GM21526 (cell line): ENCODE measurements around the gene CASP10.
"Not testable (repeated sequence)": the region's sequence is repeated elsewhere in the genome, so short reads cannot be mapped to it uniquely, and the experiment has no call there.

ENCODE experiments used
- ATAC-seq: cut with Tn5 transposase; IDR thresholded peaks from one replicate; pipeline ENCODE4 v1.9.1; 2021; ENCODE audit warnings: moderate library complexity; ENCODE audit not compliant: unreplicated experiment, low FRiP score

Gene CASP10, protein sequence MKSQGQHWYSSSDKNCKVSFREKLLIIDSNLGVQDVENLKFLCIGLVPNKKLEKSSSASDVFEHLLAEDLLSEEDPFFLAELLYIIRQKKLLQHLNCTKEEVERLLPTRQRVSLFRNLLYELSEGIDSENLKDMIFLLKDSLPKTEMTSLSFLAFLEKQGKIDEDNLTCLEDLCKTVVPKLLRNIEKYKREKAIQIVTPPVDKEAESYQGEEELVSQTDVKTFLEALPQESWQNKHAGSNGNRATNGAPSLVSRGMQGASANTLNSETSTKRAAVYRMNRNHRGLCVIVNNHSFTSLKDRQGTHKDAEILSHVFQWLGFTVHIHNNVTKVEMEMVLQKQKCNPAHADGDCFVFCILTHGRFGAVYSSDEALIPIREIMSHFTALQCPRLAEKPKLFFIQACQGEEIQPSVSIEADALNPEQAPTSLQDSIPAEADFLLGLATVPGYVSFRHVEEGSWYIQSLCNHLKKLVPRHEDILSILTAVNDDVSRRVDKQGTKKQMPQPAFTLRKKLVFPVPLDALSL

DNA sequence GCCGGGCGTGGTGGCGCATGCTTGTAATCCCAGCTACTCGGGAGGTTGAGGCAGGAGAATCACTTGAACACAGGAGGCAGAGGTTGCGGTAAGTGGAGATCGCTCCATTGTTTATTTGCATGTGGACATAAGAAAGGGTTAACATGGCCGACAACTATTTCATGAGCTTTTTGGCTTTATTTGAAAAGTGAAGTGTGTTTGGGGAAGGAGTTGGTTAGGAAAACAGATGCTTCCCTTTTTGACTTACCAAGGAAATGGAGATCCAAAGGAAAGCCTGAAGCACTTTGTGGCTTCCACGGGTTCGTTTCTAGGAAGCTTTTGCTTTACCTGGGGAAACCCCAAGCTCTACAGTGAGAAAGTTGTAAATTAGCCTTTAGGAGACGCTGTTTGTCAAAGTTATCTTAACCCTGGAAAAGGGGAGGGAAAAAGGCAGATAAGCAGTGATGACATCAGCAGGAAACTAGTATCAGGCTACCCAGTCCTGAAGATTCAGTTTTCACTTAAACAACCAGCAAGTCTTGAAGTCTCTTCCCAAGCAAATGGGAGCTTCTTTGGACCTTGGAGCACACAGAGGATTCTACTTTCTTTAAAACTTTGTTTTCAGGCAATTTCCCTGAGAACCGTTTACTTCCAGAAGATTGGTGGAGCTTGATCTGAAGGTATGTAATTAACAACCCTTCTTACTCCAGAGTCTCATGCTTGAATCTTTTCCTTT lies at the start of gene CASP10:
CASP10 (plus strand) TSS at position 492 of the 715 bp plus-strand sequence. CDS start 2,637 bp downstream, outside the sequence.
- no peak for ATAC-seq

DNA sequence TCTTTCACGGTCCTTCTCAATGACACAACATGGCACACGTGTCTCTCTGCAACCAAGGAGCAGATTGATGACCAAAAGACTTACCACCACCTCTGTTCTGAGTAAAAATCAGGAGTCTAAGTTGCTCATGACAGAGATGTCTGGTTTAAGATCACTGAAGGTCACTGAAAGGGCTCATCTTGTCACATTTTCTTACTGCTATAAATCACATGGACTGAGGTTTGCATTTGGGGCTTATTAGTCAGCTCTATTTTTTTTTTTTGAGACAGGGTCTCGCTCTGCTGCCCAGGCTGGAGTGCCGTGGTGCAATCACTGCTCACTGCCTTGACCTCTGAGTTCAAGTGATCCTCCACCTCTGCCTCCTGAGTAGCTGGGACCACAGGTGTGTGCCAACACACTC lies 47.6 kb upstream of the CASP10 start:
- ATAC-seq: no peak

DNA sequence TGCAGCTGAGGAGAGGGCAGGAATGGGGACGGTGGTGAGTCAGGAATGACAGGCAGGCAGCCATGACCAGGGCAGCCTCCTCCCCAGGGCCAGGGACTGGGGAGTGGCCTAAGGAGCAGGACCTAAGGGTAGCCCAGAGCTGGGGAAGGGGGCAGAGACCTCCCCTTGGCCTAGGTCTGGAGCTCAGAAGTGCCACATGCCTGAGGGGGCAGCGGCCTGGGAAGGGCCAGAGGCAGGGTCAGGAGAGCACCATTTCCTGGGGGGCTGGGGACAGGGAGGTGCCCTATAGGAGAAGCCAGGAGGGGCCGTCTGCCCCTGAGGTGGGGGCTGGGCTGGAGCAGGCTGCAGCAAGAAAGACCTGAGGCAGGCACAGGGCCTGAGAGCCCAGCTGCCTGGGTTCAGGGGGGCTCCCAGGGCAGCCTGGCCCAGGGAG lies 46.0 kb upstream of the CASP10 start:
- no peak for ATAC-seq

DNA sequence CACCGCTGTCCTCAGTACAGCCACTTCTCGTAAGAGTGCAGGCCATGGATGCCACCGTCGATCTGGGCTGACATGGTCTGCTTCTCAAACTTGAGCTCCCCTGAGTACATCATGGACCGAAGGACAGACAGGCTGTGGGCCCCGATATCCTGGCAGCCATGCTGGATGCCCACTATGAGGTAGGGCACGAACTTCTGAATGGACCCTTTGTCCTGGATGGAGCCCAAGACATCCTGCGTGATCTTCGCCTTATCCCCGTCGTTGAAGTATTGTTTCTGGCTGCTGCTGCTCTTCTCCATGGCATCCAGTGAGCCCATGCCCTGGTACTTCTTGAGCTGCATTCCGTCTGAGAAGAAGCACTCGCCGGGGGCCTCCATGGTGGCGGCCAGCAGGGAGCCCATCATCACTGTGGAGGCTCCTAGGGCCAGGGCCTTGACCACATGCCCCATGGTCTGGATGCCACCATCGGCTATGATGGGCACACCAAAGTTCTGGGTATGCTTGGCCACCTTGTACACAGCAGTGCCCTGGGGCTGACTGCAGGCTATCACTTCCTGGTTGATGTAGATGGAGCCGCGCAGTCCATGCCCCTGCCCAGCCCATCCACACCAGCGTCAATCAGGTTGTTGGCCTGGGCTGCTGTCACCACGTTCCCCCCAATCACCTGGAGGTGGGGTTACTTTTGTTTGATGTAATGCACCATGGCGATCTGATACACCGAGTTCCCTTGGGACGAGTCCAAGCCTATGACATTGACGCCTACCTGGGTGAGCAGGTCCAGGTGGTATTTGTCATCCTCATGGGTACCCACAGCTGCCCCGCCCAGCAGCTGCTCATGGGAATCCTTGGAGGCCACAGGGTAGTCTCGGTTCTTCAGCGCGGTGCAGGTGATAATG lies 45.2 kb upstream of the CASP10 start:
- no peak for ATAC-seq

DNA sequence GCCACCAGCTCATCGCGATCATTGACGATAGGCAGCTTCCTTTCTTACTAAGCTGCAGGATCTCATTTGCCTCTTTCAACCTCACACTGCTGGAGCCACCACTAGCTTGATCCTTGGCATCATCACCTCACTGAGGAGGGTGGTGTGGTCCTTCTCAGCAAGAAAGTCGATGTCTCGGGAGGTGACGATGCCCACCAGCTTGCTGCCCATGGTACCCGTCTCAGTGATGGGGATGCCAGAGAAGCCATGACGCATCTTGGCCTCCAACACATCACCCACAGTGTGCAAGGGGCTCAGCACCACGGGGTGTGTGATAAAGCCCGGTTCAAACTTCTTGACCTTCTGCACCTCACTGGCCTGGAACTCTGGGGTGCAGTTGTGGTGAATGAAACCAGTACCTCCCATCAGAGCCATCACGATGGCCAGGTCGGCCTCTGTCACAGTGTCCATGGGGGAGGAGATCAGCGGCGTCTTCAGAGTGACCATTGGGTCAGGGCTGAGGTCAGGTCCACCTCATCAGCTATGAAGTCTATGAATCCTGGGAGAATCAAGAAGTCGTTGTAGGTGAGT lies 44.5 kb upstream of the CASP10 start:
- ATAC-seq: no peak

DNA sequence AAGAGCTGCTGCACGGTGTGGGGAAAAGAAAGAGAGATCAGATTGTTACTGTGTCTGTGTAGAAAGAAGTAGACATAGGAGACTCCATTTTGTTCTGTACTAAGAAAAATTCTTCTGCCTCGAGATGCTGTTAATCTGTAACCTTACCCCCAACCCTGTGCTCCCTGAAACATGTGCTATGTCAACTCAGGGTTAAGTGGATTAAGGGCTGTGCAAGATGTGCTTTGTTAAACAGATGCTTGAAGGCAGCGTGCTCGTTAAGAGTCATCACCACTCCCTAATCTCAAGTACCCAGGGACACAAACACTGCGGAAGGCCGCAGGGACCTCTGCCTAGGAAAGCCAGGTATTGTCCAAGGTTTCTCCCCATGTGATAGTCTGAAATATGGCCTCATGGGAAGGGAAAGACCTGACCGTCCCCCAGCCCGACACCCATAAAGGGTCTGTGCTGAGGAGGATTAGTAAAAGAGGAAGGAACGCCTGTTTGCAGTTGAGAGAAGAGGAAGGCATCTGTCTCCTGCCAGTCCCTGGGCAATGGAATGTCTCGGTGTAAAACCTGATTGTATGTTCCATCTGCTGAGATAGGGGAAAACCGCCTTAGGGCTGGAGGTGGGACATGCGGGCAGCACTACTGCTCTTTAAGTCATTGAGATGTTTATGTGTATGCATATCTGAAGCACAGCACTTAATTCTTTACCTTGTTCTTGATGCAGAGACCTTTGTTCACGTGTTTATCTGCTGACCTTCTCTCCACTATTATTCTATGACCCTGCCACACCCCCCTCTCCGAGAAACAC lies 43.8 kb upstream of the CASP10 start:
- ATAC-seq: not testable (repeated sequence)

DNA sequence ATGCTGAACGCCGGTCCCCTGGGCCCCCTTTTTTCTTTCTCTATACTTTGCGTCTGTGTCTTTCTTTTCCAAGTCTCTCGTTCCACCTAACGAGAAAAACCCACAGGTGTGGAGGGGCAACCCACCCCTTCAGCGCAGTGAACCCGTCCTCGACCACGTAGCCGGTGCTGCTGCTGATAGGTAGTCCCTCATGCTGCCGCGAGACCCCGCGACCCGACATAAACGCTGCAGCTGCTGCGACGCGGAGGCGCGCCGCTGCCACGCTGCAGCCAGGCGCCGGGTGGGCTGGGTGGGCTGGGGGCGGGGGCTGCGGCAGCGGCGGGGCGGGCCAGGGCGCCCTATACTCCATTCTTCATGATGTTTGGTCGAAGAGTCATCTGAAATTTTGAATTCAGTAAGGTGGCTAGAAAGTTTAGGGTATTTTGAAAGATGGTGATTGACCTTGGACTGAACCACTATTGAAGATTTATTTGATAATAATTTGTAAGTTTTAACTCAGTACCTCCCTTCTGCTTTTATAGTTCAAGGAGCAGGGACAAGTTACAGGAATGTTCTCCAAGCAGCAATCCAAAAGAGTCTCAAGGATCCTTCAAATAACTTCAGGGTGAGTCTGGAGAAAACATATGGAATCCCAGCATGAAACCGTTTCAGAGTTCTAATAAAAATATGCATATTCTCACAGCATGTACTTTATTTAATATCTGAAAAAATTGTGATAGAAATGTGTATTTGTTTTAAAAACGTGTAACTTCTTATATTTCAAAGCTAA lies 42.9 kb upstream of the CASP10 start:
- ATAC-seq: no peak

DNA sequence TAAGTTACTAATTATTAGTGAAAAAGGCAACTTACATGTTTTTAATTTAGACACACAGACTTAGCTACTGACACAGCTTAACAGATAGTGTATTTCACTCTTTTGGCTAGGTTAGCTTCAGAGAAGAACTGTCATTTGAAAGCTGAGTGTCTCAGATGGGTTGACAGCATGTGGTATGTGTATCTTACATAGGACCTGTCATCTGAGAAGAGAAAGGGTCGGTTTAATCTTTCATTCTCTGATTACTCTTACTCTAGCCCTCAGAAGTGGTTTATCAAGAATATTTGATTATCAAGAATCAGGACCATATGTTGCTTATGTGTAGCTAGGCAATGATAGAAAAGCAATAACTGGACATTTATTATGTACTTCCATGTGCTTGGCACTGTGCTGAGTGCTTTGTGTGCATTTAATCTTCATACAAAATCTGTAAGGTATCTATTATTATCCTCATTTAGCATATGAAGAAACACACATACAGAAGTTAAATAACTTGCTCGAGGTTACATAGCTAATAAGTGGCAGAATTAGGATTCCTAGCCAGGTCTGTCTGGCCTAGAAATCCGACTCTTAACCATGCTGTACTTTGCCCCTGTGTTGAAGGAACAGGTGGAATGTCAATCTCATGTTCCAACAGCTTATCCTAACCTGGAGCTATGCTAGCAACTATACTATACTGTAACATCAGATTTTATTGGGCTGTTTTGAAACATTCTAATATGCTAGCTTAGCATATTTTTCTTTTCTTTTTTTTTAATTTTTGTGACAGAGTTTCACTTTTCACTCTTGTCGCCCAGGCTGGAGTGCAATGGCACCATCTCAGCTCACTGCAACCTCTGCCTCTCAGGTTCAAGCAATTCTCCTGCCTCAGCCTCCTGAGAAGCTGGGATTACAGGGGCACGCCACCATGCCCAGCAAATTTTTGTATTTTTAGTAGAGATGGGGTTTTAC lies 38.6 kb upstream of the CASP10 start:
- no peak for ATAC-seq

DNA sequence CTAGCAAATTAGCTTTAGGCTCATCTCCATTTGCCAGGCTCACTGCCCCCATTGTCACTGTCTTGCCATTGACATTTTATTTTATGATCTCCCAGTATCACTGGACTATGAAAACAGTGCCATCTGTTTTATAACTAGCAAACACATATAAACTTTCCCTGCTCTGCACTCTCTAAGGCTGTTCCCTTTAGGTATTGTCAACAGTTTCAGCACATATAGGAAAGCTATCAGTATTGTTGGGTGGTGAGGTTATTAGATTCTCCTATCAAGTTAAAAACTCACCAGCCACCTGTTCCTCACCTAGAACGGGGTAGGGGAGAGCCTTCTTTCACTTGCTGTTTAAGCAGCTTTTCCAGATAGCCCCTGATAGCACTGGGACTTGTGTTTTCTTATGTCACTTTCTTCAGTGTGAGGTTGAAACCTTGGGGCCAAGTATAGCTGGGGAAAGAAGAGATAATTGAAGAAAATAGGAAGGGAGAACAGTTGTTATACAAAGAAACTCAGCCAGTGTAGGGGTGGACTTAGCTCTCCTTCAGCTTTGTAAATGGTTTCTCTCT lies 34.4 kb upstream of the CASP10 start:
- ATAC-seq: no peak

DNA sequence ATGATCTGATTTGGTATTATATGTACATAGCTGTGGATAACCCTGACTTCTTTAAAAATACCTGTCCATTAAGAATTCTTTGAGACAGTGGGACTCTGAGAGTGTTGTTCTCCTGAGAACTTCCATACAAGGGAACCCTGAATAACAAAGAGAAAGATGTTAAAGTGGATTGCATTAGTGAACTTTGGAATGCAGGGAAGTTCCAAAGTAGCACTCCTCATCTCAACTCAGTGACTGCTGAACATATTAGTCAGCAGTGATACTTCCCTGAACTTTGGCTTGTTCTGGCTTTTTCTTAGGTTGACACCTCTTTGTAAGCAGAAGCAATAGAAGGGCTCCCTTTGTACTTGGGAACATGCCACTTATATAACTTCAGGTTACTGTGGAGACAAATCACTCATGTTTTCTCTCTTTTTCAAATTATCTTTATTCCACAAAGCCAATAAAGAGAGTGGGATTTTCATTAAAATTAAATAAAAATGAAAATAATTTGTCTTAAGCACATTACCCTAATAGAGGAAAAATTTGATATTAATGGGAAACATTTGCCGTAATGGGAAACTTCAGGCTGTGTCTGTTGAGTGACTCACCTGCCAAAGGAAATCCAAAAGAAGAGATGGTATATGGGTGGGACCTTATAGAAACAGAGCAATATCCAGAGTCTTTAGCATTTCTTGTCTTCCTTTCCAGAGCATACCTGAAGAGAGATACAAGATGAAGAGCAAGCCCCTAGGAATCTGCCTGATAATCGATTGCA lies 33.7 kb upstream of the CASP10 start:
- ATAC-seq: no peak

DNA sequence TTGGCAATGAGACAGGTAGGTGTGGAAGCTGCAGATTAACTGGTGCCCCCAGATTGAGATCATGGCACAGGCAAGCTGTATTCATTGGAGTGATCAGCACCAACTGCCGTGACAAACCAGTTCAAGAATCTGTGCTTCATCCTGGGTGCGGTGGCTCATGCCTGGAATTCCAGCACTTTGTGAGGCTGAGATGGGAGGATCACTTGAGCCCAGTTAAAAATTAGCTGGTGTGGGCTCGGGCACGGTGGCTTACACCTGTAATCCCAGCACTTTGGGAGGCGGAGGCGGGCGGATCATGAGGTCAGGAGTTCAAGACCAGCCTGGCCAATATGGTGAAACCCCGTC lies 33.1 kb upstream of the CASP10 start:
- not testable (repeated sequence) for ATAC-seq

DNA sequence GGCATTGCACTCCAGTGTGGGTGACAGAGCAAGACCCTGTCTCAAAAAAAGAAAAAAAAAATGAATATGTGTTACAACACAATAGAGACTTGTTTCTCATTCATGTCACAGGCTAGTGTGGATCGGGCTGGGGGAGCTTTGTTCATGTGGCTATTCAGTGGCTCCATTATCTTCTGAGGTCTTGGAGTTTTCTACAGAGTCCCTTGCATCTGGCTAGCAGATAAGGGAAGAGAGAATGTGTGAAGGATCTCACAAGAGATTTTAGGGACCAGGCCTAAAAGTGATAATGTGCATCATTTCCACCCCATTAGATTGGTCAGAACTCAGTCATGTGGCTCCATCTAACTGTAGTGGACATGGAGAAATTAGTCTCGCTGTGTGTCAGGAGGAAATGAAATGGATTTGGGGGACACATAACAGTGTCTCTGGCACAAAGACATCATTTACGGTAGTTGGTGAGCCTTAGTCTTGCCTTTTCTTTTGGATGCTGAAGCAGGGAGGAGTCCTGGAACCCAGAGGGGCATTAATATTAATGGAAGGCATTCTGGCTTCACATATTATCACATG lies 32.4 kb upstream of the CASP10 start:
- no peak for ATAC-seq

DNA sequence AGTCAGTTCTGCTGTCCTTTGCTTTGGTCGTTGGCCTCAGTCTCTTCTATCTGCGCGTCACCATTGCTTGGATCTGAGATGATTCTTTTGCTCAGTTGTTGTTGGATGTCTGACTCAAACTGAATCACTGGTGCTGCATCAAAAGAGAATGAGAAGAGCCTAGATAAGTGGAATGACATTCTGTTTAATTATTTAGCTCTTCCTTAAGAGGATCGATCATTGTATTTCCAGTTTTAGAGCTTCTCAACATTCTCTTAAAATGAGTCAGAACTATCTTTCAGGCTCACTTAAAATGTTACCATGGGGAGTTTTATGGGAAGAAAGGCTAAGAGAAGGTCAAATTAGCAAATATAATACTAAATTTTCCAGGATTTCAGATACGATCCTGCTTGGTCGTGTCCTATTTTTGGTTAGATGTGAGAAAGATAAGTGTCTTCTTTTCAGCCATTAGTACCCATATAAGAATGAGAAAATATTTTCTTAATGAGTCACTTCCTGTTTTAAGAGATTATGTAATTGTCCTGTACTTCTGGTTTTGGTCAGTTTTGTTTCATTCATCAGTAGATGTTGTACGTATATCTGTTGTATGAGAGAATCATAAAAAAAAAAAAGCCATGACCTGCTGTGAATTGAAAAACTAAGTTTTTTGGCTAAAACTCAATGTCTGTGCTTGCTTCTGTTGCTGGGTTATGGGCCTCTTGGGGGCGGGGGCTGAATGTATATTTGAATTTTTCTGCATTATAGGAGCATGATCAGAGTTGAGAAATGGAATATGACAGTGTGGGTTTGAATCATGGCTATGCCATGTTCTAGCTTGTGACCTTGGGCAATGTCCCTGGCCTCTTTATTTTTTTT lies 31.6 kb upstream of the CASP10 start:
- peak; percentile 64 for ATAC-seq

DNA sequence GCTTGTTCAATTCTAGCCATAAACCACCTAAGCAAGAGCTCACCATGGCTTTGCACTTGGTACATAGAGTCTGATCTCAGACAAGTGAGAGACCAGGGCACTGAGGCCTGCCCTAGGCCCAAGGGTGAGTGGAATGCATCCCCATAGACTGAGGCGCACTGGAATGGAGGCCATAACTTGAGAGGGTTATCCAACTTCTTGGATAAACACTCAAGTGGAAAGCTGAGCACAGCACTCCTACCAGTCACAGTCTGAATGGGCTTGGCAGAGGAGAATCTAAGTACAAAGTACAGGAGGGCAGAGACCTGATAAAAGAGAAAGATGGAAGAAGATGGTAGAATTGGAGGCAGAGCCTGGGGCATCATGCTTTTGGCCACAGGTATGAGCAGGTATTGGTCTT lies 30.4 kb upstream of the CASP10 start:
- ATAC-seq: no peak

DNA sequence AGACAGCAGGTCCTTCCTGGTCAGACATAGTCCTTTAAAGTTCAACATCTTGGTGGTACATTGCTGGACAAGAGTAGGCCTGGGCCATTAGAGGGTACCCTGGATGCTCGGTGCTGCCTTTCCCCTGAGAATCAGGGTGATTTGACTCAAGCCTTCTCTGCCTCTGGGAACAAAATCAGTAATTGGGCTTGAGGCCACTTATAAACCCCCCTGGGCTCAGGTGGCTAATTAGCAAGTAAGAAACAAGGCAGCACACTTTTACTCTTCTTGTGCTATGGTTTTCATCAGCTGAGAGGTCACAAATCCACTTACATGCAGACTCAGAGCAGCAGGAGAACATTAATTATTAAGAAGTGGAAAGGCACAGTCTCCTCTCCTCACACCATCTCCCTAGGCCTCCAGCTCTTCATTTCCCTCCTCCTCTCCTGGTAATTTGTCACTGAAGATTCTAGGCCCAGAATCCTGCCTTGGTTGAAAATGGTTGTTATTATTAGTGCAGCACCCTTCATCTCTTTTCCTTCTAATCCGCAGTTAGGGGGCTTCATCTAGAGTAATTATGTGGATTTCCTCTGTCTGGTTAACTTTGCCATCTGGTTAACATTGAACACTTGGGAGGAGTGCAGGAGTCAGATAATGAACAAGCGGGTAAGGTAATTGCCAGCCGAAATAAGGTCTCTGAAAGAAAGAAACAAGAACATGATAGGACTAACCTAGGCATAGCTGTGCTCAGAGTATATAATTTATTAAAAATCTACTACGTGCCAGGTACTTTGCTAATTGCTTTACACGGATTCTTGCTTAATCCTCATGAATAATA lies 29.7 kb upstream of the CASP10 start:
- no peak for ATAC-seq
